ENCODE data around the gene CDKN1C.

GRCh38 chr11:2903672-2904011, 18.1 kb upstream of the CDKN1C start:
- TF ChIP-seq POLR2AphosphoS5 (IDR thresholded peaks at IDR 0.05) = no peak
- TF ChIP-seq, protein P1, sequence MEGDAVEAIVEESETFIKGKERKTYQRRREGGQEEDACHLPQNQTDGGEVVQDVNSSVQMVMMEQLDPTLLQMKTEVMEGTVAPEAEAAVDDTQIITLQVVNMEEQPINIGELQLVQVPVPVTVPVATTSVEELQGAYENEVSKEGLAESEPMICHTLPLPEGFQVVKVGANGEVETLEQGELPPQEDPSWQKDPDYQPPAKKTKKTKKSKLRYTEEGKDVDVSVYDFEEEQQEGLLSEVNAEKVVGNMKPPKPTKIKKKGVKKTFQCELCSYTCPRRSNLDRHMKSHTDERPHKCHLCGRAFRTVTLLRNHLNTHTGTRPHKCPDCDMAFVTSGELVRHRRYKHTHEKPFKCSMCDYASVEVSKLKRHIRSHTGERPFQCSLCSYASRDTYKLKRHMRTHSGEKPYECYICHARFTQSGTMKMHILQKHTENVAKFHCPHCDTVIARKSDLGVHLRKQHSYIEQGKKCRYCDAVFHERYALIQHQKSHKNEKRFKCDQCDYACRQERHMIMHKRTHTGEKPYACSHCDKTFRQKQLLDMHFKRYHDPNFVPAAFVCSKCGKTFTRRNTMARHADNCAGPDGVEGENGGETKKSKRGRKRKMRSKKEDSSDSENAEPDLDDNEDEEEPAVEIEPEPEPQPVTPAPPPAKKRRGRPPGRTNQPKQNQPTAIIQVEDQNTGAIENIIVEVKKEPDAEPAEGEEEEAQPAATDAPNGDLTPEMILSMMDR (IDR thresholded peaks at IDR 0.05) = no peak
